Stromal cell of bone marrow (primary cell): ENCODE measurements around the gene THAP4.

Experiments
- DNase-seq: peaks from one replicate; pipeline ENCODE4 v3.0.0-alpha.2; 2012; ENCODE audit warnings: low read depth

Gene THAP4

DNA sequence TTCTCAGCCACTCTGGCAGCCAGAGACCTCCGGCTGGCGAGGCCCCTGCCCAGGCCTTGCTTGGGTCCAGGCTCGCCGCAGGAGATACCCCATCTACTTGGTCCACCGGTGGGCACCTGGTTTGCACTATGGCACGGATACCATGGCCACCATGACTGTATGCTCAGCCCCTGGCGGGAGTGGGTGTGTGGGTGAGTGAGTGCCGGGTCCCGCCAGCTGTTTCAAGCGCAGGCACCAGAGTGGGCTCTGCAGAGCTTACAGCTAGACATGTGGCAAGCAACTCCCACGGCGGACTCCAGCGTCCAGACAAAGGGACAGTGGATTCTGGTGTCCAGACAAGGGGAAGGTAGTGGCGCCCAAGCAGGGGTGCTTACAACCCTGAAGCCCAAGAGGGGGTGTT lies 2.0 kb upstream of the THAP4 start:
- DNase-seq = no peak

DNA sequence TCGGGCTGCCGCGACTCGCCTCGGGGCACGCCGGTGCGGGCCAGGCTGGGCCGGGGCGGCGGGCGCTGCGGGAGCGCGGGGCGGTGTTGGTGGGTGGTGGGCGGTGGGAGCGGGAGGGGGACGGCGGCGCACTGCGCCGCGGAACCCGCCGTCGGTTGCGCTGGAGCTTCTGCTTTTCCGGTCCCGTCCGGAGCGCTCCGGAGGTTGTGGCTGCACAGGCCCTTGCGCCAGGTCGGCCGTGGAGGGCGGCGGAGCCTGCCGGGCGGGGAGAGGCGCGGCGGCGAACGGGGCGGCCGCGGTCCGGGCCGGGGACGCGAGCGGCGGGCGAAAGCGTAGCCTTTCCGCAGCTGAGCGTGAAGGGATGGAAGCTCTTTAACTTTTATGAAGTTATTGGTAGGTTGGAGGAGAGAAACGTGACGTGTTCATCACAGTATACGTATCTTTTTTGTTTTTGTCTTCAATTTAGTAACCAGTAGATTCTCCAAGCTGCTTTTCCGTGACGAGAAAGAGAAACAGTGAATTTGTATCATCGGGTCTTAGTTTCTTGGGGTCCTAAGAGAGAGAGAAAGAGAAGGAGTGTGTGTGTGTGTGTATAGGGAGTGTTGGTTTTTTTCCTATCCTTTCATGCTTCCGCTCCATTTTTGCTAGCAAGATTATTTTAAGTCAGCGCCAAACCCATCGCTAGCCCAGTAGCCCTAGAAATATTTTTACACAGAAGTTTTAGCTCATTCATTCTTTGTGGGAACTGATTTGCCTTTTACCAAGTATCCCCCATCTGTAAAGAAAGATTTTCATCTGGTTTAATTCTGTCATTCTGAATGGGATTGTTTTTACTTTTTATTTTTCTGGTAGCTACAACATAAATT lies 1.1 kb upstream of the THAP4 start:
- DNase-seq = no peak

DNA sequence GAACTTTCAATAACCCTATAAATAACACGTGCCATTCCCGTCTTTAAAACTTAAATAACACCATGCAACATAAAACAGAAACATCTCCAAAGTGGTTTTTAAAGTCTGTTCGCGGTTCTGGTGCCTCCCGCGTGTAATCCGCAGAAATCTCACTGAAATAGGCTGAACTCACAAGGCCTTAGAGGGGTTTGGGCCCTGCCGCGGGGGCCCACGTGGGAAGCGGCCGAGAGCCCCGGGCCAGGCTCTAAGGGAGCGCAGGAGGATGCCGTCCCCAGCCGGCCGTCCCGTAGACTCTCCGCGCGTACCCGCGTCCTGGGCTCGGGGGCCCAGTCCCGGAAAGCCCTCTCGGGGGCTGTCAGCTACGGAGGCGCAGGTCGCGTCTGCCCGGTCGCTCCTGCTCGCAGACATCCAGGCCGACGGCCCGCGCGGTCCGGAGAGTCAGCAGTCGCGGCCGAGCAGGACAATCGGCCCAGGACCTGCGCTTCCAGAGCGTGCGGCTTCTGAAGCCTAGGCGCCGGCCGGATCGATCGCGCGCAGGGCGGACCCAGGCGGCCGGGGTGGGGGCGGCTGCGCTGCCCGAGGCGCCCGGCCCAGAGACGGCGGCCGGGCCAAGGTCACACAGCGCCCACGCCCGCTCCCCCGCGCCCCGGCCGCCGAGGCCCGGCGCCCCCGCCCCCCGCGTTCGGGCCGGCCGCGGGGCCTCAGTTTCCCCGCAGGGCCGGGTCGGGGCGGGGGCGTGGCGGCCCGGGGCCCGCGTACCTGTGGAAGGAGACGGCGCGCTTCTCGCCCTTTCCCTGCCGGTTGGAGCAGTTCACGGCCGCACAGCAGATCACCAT lies 558 bp downstream of the THAP4 start:
- no peak for DNase-seq

DNA sequence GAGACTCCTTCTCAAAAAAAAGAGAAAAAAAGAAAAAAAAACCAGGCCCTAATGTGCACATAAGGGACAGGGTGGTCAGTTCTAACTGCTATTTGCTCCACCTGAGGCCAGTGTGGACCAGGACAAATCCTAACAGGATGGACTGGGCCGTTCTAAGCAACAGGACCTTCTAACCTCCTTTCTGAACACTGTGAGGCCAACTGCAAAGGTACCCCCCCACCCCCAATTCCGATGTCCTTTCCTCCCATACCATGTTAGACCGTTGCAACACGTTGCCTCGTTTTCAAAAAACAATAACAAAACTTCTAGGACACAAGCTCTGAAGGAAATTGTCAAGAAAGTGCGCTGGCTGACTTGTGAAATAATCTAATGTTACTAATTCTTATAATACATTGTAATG lies 1.2 kb downstream of the THAP4 start:
- no peak for DNase-seq

DNA sequence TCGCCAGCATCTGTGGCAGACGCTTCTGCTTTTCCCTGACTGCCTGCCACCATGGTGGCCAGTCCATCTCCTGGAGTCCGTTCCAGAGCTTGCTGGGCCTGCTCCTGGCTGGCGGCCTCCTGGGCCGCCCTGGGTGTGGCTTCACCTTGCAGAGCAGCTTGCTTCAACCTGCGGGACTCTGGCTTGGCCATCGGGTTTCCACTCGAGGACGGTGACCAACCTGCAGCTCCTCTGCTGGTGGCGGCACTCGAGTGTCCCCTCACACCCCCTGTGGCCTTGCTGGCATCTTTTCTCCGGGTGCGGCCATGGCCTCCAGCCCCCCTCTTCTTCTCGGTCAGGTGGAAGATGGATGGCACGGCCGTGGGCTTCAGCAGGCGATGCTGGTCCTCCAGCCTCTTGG lies 3.4 kb downstream of the THAP4 start:
- no peak for DNase-seq

DNA sequence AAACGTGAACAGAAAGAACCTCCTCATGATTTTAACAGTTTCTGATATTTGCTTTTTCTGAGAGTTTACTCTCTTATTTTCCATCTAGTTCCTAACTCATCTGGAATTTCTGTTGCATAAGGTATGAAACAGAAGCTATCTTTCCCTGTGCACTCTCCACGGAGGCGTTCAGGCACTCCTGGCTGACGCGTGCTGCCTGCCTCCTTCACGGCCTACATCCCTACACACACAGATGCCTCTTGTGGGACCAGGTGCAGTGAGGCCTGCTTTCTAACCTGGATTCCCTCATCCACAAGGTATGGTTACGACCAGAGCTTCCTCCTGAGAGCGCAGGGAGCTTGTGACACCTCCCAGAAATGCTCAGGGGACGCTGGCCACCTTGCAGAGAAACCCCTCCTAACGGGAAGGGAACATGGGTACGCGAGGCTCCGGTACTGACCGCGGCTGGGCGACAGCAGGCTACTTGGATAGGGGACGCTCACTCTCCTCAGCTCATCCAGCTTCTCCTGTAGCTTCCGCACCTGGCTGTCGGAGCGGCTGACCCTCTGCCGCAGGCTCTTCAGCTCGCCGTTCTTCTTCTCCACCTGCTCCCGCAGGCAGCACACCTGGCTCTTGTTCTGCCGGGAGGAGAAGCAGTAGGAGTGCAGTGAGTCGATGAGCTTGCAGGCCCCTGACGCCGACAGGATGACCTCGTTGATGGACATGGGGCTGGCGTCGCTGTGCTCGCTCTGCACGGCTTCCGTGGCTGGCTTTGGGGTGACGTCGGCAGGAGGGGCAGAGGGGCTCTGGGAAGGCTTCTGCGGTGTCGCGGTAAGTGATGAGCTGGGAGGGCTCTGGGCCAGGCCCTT lies 4.3 kb downstream of the THAP4 start:
- no peak for DNase-seq

DNA sequence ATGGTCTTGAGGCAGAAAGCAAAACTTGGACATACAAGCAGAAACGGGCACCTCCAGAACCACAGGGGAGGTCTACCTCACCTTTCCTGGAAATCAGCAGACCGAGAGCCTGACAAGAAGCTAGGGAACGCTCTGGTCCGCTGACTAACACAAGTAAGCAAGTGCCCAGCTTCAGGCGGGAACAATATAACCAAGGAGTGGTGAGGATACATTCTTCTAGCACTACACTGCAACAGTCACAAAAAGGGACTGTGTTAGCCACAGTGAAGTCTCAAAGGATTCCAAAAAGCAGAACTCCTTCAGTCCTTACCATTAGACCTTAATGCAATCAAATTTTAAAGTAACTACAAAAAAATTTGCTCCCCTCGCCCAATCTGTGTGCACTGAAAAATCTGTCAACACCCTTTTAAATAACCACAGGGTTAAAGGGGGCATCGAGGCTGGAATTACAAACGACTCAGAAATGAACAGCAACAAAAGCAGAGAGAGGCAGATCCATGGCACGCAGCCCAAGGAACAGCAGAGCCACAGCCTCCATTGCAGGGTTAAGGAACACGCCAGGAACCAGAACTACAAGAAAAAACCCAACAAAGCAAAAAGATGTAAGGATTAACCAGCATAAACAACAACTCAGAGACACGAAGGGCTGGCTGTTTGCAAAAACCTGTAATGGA lies 7.1 kb downstream of the THAP4 start:
- no peak for DNase-seq

DNA sequence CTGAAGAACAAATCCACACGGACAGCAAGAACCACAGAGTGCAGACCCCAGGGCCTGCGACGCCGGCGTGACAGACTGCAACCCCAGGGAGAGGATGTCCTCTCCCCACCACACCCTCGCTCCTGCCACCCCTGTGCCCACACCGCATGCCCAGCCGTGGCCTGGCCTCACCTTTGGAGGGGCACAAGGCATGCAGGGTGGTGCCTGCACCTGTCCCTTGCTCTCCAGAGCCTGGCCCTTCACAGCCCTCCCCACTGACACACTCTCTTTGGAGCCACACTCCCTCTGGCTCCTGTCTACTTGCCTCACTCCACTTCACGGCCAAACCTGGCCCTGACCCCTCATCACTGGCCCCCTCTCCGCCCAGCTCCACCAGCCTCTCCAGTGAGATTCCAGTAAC lies 9.3 kb downstream of the THAP4 start:
- no peak for DNase-seq

DNA sequence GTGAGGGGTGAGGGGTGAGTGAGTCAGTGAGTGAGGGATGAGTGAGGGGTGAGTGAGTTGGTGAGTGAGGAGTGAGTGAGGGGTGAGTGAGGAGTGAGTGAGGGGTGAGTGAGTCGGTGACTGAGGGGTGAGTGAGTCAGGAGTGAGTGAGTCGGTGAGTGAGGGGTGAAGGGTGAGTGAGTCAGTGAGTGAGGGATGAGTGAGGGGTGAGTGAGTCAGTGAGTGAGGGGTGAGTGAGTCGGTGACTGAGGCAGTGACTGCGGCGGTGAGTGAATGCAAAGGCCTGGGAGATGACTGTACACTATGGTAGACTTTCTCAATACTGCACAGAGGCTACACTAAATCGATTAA lies 16.6 kb downstream of the THAP4 start:
- DNase-seq = no peak

DNA sequence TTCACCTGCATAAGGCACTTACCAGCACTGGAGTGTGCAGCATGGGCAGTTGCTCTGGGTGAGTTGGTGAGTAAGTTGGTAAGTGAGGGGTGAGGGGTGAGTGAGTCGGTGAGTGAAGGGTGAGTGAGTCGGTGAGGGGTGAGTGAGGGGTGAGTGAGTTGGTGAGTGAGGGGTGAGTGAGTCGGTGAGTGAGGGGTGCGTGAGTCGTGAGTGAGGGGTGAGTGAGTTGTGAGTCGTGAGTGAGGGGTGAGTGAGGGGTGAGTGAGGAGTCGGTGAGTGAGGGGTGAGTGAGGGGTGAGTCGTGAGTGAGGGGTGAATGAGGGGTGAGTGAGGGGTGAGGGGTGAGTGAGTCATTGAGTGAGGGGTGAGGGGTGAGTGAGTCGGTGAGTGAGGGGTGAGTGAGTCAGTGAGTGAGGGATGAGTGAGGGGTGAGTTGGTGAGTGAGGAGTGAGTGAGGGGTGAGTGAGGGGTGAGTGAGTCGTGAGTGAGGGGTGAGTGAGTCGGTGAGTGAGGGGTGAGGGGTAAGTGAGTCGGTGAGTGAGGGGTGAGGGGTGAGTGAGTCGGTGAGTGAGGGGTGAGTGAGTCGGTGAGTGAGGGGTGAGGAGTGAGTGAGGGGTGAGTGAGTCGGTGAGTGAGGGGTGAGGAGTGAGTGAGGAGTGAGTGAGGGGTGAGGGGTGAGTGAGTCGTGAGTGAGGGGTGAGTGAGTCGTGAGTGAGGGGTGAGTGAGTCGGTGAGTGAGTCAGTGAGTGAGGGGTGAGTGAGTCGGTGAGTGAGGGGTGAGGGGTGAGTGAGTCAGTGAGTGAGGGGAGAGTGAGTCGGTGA lies 17.1 kb downstream of the THAP4 start:
- no peak for DNase-seq

DNA sequence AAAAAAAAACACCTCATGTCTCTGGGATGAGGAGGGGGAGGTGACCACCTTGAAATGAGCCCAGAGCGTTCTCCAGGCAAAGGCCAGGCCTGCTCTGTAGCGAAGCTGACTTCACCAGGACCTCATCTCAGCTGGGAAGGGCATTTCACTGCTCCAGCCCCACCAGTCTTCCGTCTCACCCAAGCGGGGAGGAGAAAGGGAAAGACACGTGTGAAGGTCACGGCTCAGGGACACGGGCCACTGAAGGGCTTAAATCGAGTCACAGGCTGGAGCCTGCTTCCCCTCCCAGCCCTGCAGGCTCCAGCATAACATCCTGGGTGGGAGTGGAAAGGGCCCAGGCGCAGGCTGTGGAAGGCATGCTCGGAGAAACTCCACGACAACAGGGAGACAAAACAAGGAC lies 18.1 kb downstream of the THAP4 start:
- DNase-seq = no peak

DNA sequence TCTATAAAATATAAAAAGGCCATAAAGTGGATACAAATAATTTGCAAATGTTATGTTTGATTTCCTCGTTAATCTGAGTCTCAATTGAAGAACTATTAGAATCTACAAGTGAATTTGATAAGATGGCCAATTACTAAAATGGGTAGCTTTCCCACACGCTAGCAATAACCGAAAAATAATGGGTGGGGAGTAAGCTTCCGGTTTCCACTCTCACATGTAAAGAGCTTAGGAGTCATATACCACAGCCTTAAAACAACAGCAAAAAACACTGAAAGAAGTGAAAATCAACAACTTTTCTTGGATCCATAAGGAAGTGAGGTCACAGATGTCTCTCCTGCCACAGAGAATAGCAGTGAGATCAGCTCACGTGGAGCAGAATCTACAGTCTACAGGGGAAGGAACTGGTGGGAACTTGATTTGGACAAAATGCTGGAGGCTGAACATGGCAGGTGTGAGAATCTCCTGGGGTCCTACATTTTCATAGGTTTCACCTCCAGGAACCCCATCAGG lies 18.6 kb downstream of the THAP4 start:
- DNase-seq = no peak

DNA sequence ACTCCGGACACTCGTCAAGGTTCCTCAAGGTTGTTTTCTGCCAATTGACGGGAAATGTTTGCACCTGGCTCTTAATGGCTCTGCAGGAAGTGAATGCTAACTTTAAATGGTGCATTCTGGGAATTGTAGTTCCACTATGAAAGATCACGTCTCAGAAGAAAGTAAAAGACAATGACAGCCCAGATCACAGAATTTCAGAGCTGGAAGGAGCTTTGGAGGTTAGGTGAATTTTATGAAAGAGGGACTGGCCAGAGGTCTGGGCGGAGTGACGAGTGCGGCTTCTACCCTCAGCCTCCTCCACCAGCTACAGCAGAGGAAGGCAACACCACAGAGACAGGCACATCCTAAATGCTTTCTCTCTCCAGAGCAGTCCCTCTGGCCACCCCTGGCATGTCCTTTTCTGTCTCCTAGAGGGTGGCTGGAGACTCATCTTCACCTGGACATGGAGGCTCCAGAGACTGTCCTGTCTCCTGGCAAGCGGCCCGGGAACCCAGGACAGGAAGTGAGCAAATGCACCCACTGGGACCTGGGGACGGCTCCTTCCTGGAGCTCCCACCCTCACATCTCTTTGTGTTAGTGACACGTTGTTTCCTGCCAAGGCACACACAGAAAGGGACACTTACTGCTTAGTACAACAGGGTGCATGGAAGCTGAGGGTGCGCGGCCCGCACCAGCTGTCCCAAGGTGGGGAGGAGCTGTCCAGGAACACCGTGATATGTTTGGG lies 19.4 kb downstream of the THAP4 start:
- DNase-seq = no peak

DNA sequence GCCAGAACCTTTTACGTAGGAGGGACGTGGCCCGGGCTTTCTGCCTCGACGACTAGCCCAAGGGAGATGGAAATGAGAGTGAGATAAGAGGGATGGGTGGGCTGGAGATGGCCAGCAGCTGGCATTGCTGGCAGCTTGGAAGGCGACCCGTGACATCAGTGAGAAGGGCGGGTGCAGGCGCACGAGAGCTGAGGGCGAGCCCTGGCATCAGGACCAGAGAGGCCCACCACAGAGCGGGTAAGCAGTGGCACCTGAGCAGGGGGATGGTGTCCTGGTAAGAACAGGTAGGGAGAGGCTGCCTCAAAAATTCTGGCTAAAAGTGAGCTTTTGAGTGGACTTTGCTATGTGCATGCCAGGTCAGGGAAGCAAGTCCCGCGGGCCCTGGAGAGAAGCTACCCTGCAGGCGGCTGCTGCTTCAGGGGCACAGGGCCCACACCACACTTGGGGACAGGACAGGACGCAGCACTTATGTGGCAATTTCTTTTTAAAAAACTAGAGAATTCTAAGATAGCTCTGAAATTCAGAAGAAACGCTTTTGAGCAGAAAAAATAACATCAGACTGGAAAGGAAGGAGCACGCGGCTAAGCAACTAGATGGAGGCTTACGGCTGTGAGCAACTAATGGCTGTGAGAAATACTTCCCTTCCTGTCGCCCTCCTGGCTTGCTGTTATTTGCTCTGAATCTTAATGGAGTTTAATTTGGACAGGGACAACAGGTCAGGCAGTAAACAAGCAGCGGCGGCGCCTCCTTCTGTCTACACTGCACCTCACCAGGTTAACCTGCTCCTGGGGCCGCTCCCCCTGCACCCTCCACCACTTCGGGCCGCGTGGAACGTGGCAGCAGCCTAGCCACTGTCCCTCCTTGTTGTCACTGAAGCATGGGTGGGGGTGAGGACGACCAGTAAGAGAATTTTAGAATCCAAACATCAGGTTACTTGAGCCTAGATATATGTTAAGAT lies 20.5 kb downstream of the THAP4 start:
- no peak for DNase-seq

DNA sequence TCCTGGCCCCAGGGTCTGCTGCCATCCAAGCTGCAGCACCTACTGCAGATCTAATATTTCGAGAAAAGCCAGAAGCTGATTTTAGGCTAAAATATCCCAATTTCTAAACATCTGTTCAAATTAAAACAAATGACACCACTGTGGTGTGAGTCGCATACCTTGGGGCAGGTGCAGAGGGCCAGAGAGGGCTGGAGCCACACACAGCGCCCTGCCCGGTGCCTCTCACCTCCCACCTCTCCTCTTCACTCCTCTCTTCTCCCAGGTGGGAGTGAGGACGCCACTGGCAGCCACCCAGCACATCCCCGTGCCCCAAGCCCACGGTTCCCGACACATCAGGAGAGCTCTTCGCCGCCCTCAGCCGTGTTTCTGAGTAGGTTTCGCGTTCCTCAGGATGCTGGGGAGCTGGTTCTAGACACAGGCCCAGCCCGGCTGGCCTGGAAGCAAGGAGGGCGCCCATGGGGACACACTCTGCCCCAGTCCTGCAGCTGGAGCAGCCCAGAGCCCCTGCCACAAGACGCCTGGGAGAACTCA lies 21.4 kb downstream of the THAP4 start:
- DNase-seq = no peak

DNA sequence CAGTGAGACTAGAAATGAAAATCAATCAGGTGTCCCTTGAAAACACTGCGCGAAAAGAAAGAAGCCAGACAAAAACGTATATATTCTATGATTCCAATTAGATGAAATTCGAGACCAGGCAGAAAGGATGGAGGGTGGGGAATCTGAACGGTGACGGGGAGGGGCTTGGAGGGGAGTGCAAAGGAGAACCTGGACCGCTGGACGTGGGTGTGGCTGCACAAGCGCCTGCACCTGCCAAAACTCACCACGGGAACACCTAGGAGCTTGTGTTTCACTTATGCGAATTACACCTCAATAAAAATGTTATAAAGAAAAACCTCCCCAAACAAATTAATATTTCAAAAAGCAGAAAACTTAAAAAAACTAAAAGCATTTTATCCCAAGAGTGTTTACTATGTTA lies 21.9 kb downstream of the THAP4 start:
- no peak for DNase-seq

DNA sequence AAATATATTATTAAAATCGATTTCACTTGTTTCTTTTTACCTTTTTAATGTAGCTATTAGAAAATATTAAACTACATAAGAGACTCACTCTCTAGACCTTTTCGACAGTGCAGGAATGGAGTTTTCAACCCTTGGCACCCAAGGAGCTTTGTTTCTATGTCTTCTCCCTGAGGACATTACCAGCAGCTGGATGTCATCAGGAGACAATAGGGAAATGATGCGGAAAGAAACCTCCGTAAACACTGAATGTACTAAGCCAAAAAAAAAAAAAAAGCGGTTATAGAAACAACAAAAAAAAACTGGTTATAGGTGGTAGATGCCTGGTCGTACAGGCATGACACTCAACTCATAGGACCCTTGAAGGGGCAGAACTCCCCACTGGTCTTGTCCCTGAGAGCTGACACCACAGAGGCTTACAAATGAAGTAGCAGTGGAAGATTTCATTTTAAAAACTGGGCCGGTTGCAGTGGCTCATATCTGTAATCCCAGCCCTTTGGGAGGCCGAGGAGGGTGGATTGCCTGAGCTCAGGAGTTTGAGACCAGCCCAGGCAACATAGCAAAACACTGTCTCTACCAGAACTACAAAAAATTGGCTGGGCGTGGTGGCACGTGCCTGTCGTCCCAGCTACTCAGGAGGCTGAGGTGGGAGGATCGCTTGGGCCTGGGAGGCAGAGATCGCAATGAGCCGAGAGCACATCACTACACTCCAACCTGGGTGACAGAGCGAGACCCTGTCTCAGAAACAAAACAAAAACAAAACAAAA lies 23.8 kb downstream of the THAP4 start:
- no peak for DNase-seq
